Activated T-cell treated with anti-CD3 and anti-CD28 coated beads for 1 hour (primary cell): ENCODE measurements around the gene FYN.

ENCODE experiments used
- DNase-seq: peaks from one replicate; pipeline ENCODE4 v3.0.0-alpha.2; 2020; ENCODE audit warnings: low read depth

The FYN gene

GRCh38 chr6:111747829-111748228 lies 125.4 kb downstream of the FYN start:
- DNase-seq = no peak

GRCh38 chr6:111747396-111747795 lies 125.9 kb downstream of the FYN start:
- no peak for DNase-seq

GRCh38 chr6:111746983-111747382 lies 126.3 kb downstream of the FYN start:
- no peak for DNase-seq

GRCh38 chr6:111745636-111746035 lies 127.6 kb downstream of the FYN start:
- DNase-seq = no peak

GRCh38 chr6:111745186-111745585 lies 128.1 kb downstream of the FYN start:
- DNase-seq = no peak

GRCh38 chr6:111743862-111744692 lies 129.2 kb downstream of the FYN start:
- no peak for DNase-seq

- no peak for DNase-seq
Measured at GRCh38 chr6:111743360-111743759, 129.9 kb downstream of the FYN start.

- no peak for DNase-seq
Measured at GRCh38 chr6:111741177-111741952, 131.9 kb downstream of the FYN start.

- DNase-seq = no peak
Measured at GRCh38 chr6:111740506-111740905, 132.7 kb downstream of the FYN start.

- no peak for DNase-seq
Measured at GRCh38 chr6:111739257-111739696, 134.0 kb downstream of the FYN start.

GRCh38 chr6:111738631-111739030 lies 134.6 kb downstream of the FYN start:
- no peak for DNase-seq

- DNase-seq = no peak
Measured at GRCh38 chr6:111738156-111738555, 135.1 kb downstream of the FYN start.

GRCh38 chr6:111737065-111737521 lies 136.2 kb downstream of the FYN start:
- no peak for DNase-seq

GRCh38 chr6:111736005-111736608 lies 137.1 kb downstream of the FYN start:
- no peak for DNase-seq

- DNase-seq = no peak
Measured at GRCh38 chr6:111734068-111735061, 138.9 kb downstream of the FYN start.

GRCh38 chr6:111732390-111732789 lies 140.9 kb downstream of the FYN start:
- DNase-seq = no peak

- DNase-seq = no peak
Measured at GRCh38 chr6:111731456-111732195, 141.6 kb downstream of the FYN start.

- DNase-seq = no peak
Measured at GRCh38 chr6:111730864-111731263, 142.4 kb downstream of the FYN start.

- no peak for DNase-seq
Measured at GRCh38 chr6:111727802-111728201, 145.4 kb downstream of the FYN start.

GRCh38 chr6:111727041-111727440 lies 146.2 kb downstream of the FYN start:
- DNase-seq = no peak
